H7 (cell line): Measurements from ENCODE around the gene NEK10. TPM values are rescaled to one million over a fixed set of nuclear protein-coding genes. Genes with fewer than 3 reads are reported as not detected.
A peak's percentile ranks its signal among the peaks of the same experiment; 100 is the strongest.

Experiments used
- DNase-seq: peaks from one replicate; pipeline ENCODE4 v3.0.0; 2012
- H3K27me3 ChIP-seq: 2 replicates; pipeline ENCODE4 v1.6.0; 2011; ENCODE audit warnings: mild to moderate bottlenecking, low read length; ENCODE audit not compliant: control insufficient read depth, insufficient read depth
- H3K36me3 ChIP-seq: replicated peaks from 2 replicates; pipeline ENCODE4 v1.5.1; 2011; ENCODE audit warnings: low read length; ENCODE audit not compliant: control insufficient read depth, insufficient read depth
- H3K4me3 ChIP-seq: 2 replicates; pipeline ENCODE4 v1.5.1; 2011; ENCODE audit warnings: low read depth, mild to moderate bottlenecking, control low read depth, low read length, moderate library complexity; ENCODE audit not compliant: insufficient read depth
- total RNA-seq: library from RNA; depleted of rRNA; stranded (reverse); fragments of >200 nt; shearing (Covaris generic); gene quantifications from 2 replicates; pipeline ENCODE4 v1.2.3, GENCODE V29; 2014

The NEK10 gene
- total RNA-seq, 1 experiment from 2014 or later, result 0.03 TPM

- no peaks in the 10 kb centered on the region for H3K27me3 ChIP-seq
- no peak for DNase-seq
- H3K36me3 ChIP-seq, result no peaks in the 10 kb centered on the region
- H3K4me3 ChIP-seq, result no peak overlapping the region
These were observed 202.3 kb downstream of the NEK10 start for GRCh38 chr3:27166888-27167287.

GRCh38 chr3:27165321-27165721 is 203.9 kb downstream of the NEK10 start:
- H3K36me3 ChIP-seq, result no peaks in the 10 kb centered on the region
- no peaks in the 10 kb centered on the region for H3K27me3 ChIP-seq
- DNase-seq, result no peak
- H3K4me3 ChIP-seq, result no peak overlapping the region

GRCh38 chr3:27160779-27161287 is 208.3 kb downstream of the NEK10 start:
- Histone ChIP-seq H3K4me3 (no peak overlapping the region), H3K36me3 (no peaks in the 10 kb centered on the region), H3K27me3 (no peaks in the 10 kb centered on the region)
- DNase-seq, result no peak

GRCh38 chr3:27160146-27160545 is 209.0 kb downstream of the NEK10 start:
- no peaks in the 10 kb centered on the region for H3K36me3 ChIP-seq
- H3K4me3 ChIP-seq, result no peak overlapping the region
- no peak for DNase-seq
- no peaks in the 10 kb centered on the region for H3K27me3 ChIP-seq

GRCh38 chr3:27147215-27147614 is 222.0 kb downstream of the NEK10 start:
- no peak for DNase-seq
- H3K27me3 ChIP-seq, result no peaks in the 10 kb centered on the region
- no peaks in the 10 kb centered on the region for H3K36me3 ChIP-seq
- no peak overlapping the region for H3K4me3 ChIP-seq

- Histone ChIP-seq H3K36me3 (no peaks in the 10 kb centered on the region), H3K27me3 (no peaks in the 10 kb centered on the region), H3K4me3 (no peak overlapping the region)
- no peak for DNase-seq
These were observed 222.4 kb downstream of the NEK10 start for GRCh38 chr3:27146786-27147185.

GRCh38 chr3:27145719-27146118 is 223.5 kb downstream of the NEK10 start:
- DNase-seq, result no peak
- H3K36me3 ChIP-seq, result no peaks in the 10 kb centered on the region
- no peaks in the 10 kb centered on the region for H3K27me3 ChIP-seq
- H3K4me3 ChIP-seq, result no peak overlapping the region

- DNase-seq, result no peak
- Histone ChIP-seq H3K36me3 (no peaks in the 10 kb centered on the region), H3K4me3 (no peak overlapping the region), H3K27me3 (no peaks in the 10 kb centered on the region)
These were observed 227.5 kb downstream of the NEK10 start for GRCh38 chr3:27141668-27142067.

GRCh38 chr3:27138562-27138961 is 230.6 kb downstream of the NEK10 start:
- no peak overlapping the region for H3K4me3 ChIP-seq
- DNase-seq, result no peak
- H3K27me3 ChIP-seq, result no peaks in the 10 kb centered on the region
- H3K36me3 ChIP-seq, result no peaks in the 10 kb centered on the region

GRCh38 chr3:27138005-27138404 is 231.2 kb downstream of the NEK10 start:
- Histone ChIP-seq H3K36me3 (no peaks in the 10 kb centered on the region), H3K27me3 (no peaks in the 10 kb centered on the region), H3K4me3 (no peak overlapping the region)
- DNase-seq, result peak; percentile 5

GRCh38 chr3:27134171-27134796 is 234.9 kb downstream of the NEK10 start:
- H3K4me3 ChIP-seq, result no peak overlapping the region
- DNase-seq, result peak; percentile 50
- no peaks in the 10 kb centered on the region for H3K27me3 ChIP-seq
- H3K36me3 ChIP-seq, result no peaks in the 10 kb centered on the region

- Histone ChIP-seq H3K27me3 (no peaks in the 10 kb centered on the region), H3K36me3 (no peaks in the 10 kb centered on the region), H3K4me3 (no peak overlapping the region)
- DNase-seq, result no peak
These were observed 236.1 kb downstream of the NEK10 start for GRCh38 chr3:27133060-27133459.

GRCh38 chr3:27130796-27131195 is 238.4 kb downstream of the NEK10 start:
- DNase-seq, result no peak
- Histone ChIP-seq H3K4me3 (no peak overlapping the region), H3K36me3 (no peaks in the 10 kb centered on the region)

GRCh38 chr3:27127879-27128278 is 241.3 kb downstream of the NEK10 start:
- no peaks in the 10 kb centered on the region for H3K36me3 ChIP-seq
- no peak for DNase-seq
- H3K27me3 ChIP-seq, result no peaks in the 10 kb centered on the region
- H3K4me3 ChIP-seq, result no peak overlapping the region

More at GRCh38 chr3:27130796-27131195, 238.4 kb downstream of the NEK10 start:
- no peaks in the 10 kb centered on the region for H3K27me3 ChIP-seq

- H3K27me3 ChIP-seq, result no peaks in the 10 kb centered on the region
- no peaks in the 10 kb centered on the region for H3K36me3 ChIP-seq
- no peak overlapping the region for H3K4me3 ChIP-seq
- DNase-seq, result no peak
These were observed 242.0 kb downstream of the NEK10 start for GRCh38 chr3:27127195-27127594.
